NCI-H1694 (cell line): ENCODE results near the gene ANTXR2.
A peak's percentile ranks its signal among the peaks of the same experiment; 100 is the strongest.
"Not testable (repeated sequence)": the region's sequence is repeated elsewhere in the genome, so short reads cannot be mapped to it uniquely, and the experiment has no call there.

Experiments
- DNase-seq: peaks from one replicate; lab custom pipeline; 2025; lab: John Stamatoyannopoulos, UW

The ANTXR2 gene

DNA sequence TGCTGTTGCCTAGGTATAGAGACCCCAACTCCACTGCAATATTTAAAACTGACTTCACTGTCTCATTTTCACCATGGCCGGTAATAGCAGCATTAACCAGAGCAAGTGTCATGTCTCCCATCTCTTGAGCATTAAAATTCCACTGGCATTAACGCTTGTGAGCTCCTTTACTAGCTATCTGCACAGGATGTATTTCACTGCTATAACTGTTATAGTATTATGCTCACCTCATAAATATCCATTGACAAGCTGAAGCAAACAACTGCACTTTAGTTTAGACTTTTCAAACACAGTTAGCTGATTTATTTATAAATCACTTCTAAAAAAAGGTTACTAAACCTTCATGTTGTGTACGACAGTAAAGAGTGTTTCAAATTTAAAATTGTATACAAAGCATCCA, 157.8 kb downstream of the ANTXR2 start:
- no peak for DNase-seq

- DNase-seq: no peak
Observed at GRCh38 chr4:79913581-79913980, 159.4 kb downstream of the ANTXR2 start.

GRCh38 chr4:79907001-79907400, 166.0 kb downstream of the ANTXR2 start:
- no peak for DNase-seq

GRCh38 chr4:79906303-79906702, 166.7 kb downstream of the ANTXR2 start:
- DNase-seq: no peak

DNA sequence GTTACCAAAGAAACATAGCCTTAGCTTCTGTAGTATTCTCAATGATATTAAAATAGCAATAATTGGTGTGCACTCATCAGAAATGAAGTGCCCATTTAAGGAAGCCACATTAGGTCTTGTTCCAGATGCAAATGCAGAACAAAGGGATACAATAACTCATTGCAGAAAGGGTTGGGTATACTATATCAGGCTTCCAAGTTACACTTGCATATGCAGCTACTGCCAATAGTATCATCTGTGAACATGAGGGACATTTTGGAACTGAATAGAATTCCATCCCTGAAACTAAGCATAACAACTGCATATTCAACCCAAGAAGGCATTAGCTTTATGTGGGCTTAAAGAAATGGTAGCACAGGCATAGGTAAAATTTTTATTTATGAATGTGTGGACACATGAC, 167.8 kb downstream of the ANTXR2 start:
- no peak for DNase-seq

- no peak for DNase-seq
Observed at GRCh38 chr4:79904331-79904730, 168.7 kb downstream of the ANTXR2 start.

- no peak for DNase-seq
Observed at GRCh38 chr4:79900182-79900581, 172.8 kb downstream of the ANTXR2 start.

GRCh38 chr4:79899481-79899880, 173.5 kb downstream of the ANTXR2 start:
- DNase-seq: no peak

DNA sequence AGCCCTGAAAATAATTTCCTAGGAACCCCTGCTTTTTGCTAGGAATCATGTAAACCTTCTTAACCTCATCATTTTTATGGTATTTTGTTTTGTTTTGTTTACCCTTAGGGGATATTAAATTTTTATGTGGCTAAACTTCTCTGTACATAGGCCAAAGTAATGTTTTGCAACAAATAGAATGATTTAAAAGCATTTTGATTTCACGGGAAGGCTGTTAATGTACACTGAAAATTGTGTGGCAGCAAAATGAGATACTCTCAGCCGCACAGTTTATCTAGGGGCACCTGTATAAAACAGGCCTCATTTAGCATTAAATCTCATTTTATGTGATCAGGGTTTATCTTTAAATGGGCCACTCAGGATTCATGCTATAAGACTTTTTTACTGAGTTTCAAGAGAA, 175.0 kb downstream of the ANTXR2 start:
- no peak for DNase-seq

GRCh38 chr4:79897174-79897573, 175.9 kb downstream of the ANTXR2 start:
- DNase-seq: no peak

- DNase-seq: no peak
Observed at GRCh38 chr4:79893456-79893855, 179.6 kb downstream of the ANTXR2 start.

- not testable (repeated sequence) for DNase-seq
Observed at GRCh38 chr4:79889026-79889425, 184.0 kb downstream of the ANTXR2 start.

DNA sequence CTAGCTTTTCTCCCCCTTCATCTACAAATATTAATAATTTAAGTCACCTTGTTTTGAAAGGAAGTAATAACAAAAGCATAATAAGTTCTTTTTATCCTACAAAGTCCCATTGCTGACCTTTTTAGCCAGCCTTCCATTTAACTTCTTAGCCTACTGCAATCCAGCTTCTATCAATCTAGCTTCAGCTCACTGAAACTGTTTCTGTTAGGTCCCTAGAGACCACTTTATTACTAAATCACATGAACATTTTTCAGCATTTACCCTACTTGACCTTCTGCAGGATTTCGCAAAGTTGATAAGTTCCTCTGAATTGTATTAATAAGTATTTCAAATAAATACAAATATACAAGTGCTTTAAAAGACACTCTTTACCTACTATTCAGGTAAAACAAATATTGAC, 186.5 kb downstream of the ANTXR2 start:
- no peak for DNase-seq

DNA sequence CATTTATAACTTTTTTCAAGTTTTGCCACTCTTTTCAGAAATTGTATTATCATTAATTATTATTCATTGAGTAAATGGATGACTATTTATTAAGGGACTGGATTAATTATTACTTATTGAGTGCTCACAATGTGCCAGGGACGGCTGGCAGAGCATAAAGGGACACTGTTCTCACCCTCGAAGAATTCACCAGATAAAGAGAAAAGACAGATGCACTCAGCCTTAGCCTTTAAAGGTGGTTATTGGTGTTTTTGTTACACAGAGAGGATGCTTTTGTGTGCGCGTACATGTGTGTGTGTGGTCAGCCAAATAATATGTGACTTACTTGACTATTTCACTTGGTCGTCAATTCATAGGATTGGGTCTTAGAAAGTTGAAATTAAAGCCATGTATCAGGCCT, 187.0 kb downstream of the ANTXR2 start:
- no peak for DNase-seq

DNA sequence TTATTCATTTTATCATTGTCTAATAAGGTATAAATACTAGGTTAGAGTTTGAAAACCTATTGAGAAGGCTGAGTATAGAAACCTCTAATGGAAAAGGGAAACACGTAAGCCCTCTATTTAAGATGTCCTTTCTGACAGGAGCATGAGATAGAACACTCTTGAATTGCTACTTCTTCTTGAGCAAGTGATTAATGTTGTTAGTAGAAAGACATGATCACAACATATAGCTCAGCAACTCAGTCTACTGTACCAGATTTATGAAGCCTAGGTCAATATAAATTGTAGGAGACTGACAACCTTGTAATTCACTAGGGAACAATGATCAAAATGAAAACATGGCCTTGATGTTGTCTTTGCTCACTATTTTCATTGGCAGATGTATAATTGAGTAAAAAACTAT, 189.7 kb downstream of the ANTXR2 start:
- DNase-seq: no peak

GRCh38 chr4:79882806-79883205, 190.2 kb downstream of the ANTXR2 start:
- no peak for DNase-seq

- no peak for DNase-seq
Observed at GRCh38 chr4:79881407-79881806, 191.6 kb downstream of the ANTXR2 start.

DNA sequence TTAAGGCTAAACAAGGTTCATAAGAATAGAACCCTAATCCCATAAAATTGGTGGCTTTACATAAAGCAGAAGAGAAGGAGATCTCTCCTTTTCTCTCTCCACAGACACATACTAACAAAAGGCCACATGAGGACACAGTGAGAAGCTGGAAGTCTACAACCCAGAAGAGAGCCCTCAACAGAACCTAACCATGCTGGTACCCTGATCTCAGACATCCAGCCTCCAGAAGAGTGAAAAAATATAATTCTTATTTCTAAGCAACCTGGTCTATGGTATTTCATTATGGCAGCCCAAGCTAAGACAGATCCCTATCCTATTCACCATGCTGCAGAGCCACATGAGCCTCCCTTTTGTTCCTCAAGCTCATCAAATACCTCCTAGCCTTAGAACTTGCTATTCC, 195.5 kb downstream of the ANTXR2 start:
- no peak for DNase-seq

- no peak for DNase-seq
Observed at GRCh38 chr4:79875344-79875899, 197.6 kb downstream of the ANTXR2 start.

DNA sequence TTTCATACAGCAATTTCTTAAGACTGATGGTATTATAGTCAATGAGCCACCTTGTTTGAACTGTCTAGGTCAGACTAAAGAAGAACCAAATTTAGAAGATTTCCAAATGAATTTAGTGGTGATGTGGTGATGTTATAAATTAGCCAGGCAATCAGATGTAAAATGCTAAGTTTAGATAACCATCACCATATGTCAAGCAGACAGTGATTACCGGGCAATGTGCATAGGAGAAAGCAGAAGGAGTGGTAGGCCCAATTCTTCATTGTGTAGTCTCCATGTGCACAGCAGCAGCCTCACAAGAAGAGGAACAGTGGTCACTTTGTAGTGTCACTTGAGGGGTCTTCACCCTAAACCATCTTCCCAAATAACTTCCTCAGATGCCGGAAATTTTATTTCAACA, 198.8 kb downstream of the ANTXR2 start:
- peak; percentile 2 for DNase-seq

DNA sequence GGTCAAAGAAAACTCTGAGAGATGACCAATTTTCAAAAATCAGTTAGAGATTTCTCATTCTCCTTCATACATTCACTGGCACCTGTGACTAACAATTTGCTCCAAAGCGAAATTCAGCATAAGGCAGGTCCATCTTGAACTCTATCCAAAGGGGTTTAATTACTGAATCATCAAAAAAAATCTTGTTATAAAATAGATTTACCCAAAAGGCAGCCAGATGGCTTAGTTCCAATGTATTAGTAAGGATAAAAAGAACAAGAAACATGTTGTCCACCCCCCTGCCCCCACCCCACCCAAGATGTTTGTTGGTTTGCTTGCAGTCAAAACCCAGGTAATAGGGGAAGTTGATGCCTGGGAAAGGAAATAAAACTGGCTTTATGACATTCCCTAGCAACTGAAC, 200.3 kb downstream of the ANTXR2 start:
- peak; percentile 36 for DNase-seq

DNA sequence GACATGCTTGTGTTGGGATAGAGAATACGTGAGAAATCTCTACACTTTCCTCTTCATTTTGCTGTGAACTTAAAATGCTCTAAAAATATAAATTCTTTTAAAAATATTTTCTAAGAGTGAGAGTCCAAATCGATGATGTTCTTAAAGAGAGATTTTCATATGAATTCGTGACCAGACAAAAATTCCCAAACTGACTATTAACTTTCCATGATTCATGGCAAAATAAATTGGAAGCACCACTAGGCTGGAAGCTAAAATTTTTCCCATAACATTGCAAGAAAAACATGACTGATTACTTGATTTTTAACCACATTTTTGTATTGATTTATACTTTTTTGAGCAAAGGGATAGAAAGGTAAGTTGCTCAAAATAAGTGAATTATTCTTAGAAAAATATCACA, 201.1 kb downstream of the ANTXR2 start:
- DNase-seq: no peak

DNA sequence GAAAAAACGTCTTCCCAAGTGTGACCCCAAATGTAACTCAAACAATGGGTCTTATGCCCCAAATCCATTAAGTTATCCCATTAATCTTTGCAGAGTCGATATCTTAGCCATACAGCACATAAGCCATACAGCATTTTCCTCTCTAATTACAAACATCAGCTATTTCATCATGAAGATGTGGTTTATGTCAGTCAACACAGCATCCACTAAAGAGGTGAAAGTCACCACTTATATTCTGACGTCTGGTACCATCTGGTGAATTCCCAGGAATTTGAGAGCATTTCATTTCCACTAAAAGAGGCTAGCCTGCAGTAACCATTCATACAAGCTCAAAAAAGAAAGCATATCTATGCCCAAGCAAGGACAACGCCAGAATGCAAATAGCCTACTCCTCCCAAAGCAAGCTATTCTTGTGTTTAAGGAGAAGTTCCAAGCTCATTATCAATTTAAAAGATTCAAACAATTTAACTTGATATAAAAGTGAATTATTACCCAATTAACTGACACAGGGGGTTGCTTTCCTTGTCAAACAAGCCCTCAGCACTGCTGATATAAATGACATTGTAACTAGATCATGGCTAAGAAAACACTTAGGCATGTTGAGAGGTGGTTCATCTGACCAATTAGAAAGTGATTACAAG, 203.3 kb downstream of the ANTXR2 start:
- no peak for DNase-seq

DNA sequence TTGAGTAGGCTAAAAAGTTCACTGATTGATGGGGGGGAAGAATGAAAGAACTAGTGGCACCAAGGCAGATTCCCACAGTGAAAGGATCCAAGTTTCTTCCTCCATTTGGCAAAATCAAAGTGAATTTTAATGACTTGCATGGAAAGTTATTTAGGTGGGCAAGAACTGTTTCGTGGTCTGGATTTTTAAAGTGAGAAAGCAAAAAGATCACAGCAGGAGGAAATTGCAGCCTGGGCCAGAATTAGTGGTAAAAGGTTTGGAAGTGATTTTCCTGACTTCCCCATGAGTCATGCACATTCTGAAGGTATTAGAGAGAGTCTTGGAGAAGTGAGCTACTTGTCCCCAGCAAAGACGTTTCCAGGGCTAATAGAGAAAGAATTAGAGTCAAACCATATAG, 207.8 kb downstream of the ANTXR2 start:
- DNase-seq: no peak
